ENCODE results near the gene E2F2. TPM values are rescaled to one million over a fixed set of nuclear protein-coding genes. Genes with fewer than 3 reads are reported as not detected.
"Not testable (repeated sequence)": the region's sequence is repeated elsewhere in the genome, so short reads cannot be mapped to it uniquely, and the experiment has no call there.

The E2F2 gene
- total RNA-seq, 1 donor from 2014 or later = 6.2 TPM

- DNase-seq = peak; percentile 92
Observed at GRCh38 chr1:23524716-23525401, 6.2 kb downstream of the E2F2 start.

- DNase-seq = no peak
Observed at GRCh38 chr1:23524163-23524562, 6.9 kb downstream of the E2F2 start.

- no peak for DNase-seq
Observed at GRCh38 chr1:23522244-23522982, 8.6 kb downstream of the E2F2 start.

- no peak for DNase-seq
Observed at GRCh38 chr1:23521588-23521987, 9.4 kb downstream of the E2F2 start.

- DNase-seq = no peak
Observed at GRCh38 chr1:23517581-23517980, 13.5 kb downstream of the E2F2 start.

GRCh38 chr1:23515905-23516304 is 15.1 kb downstream of the E2F2 start:
- no peak for DNase-seq

- peak; percentile 11 for DNase-seq
Observed at GRCh38 chr1:23514111-23514679, 16.8 kb downstream of the E2F2 start.

- no peak for DNase-seq
Observed at GRCh38 chr1:23509896-23510295, 21.1 kb downstream of the E2F2 start.

- DNase-seq = no peak
Observed at GRCh38 chr1:23506376-23507107, 24.5 kb downstream of the E2F2 start.

- DNase-seq = no peak
Observed at GRCh38 chr1:23505851-23506250, 25.2 kb downstream of the E2F2 start.

- not testable (repeated sequence) for DNase-seq
Observed at GRCh38 chr1:23504156-23504555, 26.9 kb downstream of the E2F2 start.

- no peak for DNase-seq
Observed at GRCh38 chr1:23502951-23503350, 28.1 kb downstream of the E2F2 start.

GRCh38 chr1:23500466-23500865 is 30.6 kb downstream of the E2F2 start:
- DNase-seq = no peak

- DNase-seq = no peak
Observed at GRCh38 chr1:23497777-23498439, 33.1 kb downstream of the E2F2 start.

GRCh38 chr1:23496490-23497181 is 34.4 kb downstream of the E2F2 start:
- DNase-seq = no peak

- not testable (repeated sequence) for DNase-seq
Observed at GRCh38 chr1:23494836-23495235, 36.2 kb downstream of the E2F2 start.

- not testable (repeated sequence) for DNase-seq
Observed at GRCh38 chr1:23492776-23493175, 38.3 kb downstream of the E2F2 start.

GRCh38 chr1:23492132-23492720 is 38.8 kb downstream of the E2F2 start:
- no peak for DNase-seq

GRCh38 chr1:23489842-23490241 is 41.2 kb downstream of the E2F2 start:
- no peak for DNase-seq

GRCh38 chr1:23485002-23485332 is 46.1 kb downstream of the E2F2 start:
- no peak for DNase-seq

- peak; percentile 97 for DNase-seq
Observed at GRCh38 chr1:23484253-23485001, 46.6 kb downstream of the E2F2 start.
